Right lobe of liver (tissue), 4 donors: ENCODE results near the gene CDHR1.

Experiments used
- CTCF ChIP-seq, 4 donors: fragments of 200-600 bp in 3 of 4; fragments of 450-650 bp in 1 of 4; IDR thresholded peaks; one replicate each; pipeline versions ENCODE4 v1.5.1 to v1.8.0; 2016 to 2022; ENCODE audit warnings: antibody characterized with exemption in 4 of 4, mild to moderate bottlenecking in 2 of 4
- POLR2A ChIP-seq: fragments of 450-650 bp; IDR thresholded peaks from one replicate; pipeline ENCODE4 v1.6.1; 2017; ENCODE audit warnings: antibody characterized with exemption, mild to moderate bottlenecking
- donor health status: DM: no; HTN: no; CAD: no.
- donor health status: DM: no; HTN: no; CAD: no.
- donor health status: DM: no; HTN: yes; CAD: no.

DNA sequence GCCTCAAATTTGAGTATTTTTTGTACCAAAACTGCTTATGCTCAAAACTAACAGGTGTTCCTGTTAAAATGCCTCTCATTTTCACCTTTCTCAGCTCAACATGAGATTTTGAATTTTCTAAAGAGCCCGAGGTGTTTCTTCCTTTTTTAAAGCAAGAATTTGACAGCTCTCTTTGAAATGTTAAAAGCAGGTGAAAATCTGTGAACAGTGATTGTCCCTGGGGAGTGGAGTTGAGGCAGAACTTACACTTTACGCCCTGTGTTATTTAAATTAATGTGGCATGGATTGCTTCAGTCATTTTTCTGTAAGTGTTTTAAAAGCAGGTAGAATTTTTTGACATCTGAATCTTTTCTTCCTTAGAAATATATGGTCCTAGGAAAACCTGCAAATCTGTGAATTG is 29.9 kb upstream of the CDHR1 start:
- TF ChIP-seq CTCF (IDR thresholded peaks at IDR 0.05), result no peak
- no peak for TF ChIP-seq POLR2A
